SK-N-SH (cell line): ENCODE measurements around the gene EXOC1L. TPM values are rescaled to one million over a fixed set of nuclear protein-coding genes. Genes with fewer than 3 reads are reported as not detected.
"Not testable (repeated sequence)": the region's sequence is repeated elsewhere in the genome, so short reads cannot be mapped to it uniquely, and the experiment has no call there.

ENCODE experiments used
- CTCF ChIA-PET: fragments of 300-600, 350-600 bp; formaldehyde crosslinking; extraction: SDS; loops from one replicate; lab custom pipeline; 2021; lab: Yijun Ruan, JAX
- POLR2A ChIA-PET: fragments of 350-600 bp; sonication (Branson Sonifier 250); formaldehyde crosslinking; extraction: SDS; loops from one replicate; lab custom pipeline; 2020; ENCODE audit warnings: antibody characterized with exemption, inconsistent platforms; lab: Yijun Ruan, JAX
- DNase-seq: peaks from one replicate; pipeline ENCODE4 v3.0.0; 2012
- H2AFZ ChIP-seq: fragments of 200-600 bp; sonication (generic); 2 replicates; pipeline ENCODE4 v1.8.1; 2016; ENCODE audit warnings: antibody characterized with exemption, mild to moderate bottlenecking, low read depth
- H3F3A ChIP-seq: fragments of 200-600 bp; sonication (generic); replicated peaks from 2 replicates; pipeline ENCODE3; 2016; ENCODE audit warnings: antibody characterized with exemption, mild to moderate bottlenecking; ENCODE audit not compliant: insufficient read depth
- H3K27ac ChIP-seq, 2 experiments: fragments of 200-500 bp in 1 of 2; fragments of 200-600 bp in 1 of 2; sonication (Bioruptor generic) in 1 of 2; sonication (generic), shearing (Covaris generic) in 1 of 2; 2 replicates each; pipeline versions ENCODE4 v1.5.1 to v1.6.1; 2014 to 2016; ENCODE audit warnings: low read depth in 2 of 2, inconsistent platforms in 1 of 2, low read length in 1 of 2, mild to moderate bottlenecking in 1 of 2, mixed read lengths in 1 of 2
- H3K27me3 ChIP-seq: fragments of 200-600 bp; sonication (generic), shearing (Covaris generic); 2 replicates; pipeline ENCODE4 v1.6.1; 2016; ENCODE audit warnings: mixed run types; ENCODE audit not compliant: insufficient read depth
- H3K36me3 ChIP-seq, 2 experiments: fragments of 200-500 bp in 1 of 2; fragments of 200-600 bp in 1 of 2; sonication (Bioruptor generic) in 1 of 2; sonication (generic) in 1 of 2; replicated peaks in 1 of 2; 2 replicates each; pipeline versions ENCODE3 to v1.5.1; 2014 to 2016; ENCODE audit warnings: low read length in 1 of 2, mild to moderate bottlenecking in 1 of 2; ENCODE audit not compliant: insufficient read depth in 2 of 2, control insufficient read depth in 1 of 2
- H3K4me1 ChIP-seq, 2 experiments: fragments of 200-500 bp in 1 of 2; fragments of 200-600 bp in 1 of 2; sonication (Bioruptor generic) in 1 of 2; sonication (generic), shearing (Covaris generic) in 1 of 2; 2 replicates each; pipeline versions ENCODE4 v1.5.1 to v1.6.1; 2014 to 2016; ENCODE audit warnings: low read depth in 1 of 2, low read length in 1 of 2, mixed run types in 1 of 2; ENCODE audit not compliant: insufficient read depth in 2 of 2, control insufficient read depth in 1 of 2
- H3K4me2 ChIP-seq: fragments of 200-600 bp; sonication (generic), shearing (Covaris generic); 2 replicates; pipeline ENCODE4 v1.6.1; 2017; ENCODE audit warnings: mixed run types
- H3K4me3 ChIP-seq, 2 experiments: fragments of 200-500 bp in 1 of 2; fragments of 200-600 bp in 1 of 2; sonication (Bioruptor generic) in 1 of 2; sonication (generic), shearing (Covaris generic) in 1 of 2; 2 replicates each; pipeline versions ENCODE4 v1.5.1 to v1.8.1; 2014 to 2016; ENCODE audit warnings: low read depth in 2 of 2, inconsistent platforms in 1 of 2, low read length in 1 of 2, mild to moderate bottlenecking in 1 of 2, mixed read lengths in 1 of 2, moderate library complexity in 1 of 2
- H3K79me2 ChIP-seq: fragments of 200-600 bp; sonication (generic); 2 replicates; pipeline ENCODE4 v1.8.1; 2017; ENCODE audit warnings: mild to moderate bottlenecking; ENCODE audit not compliant: insufficient read depth
- H3K9ac ChIP-seq: fragments of 200-600 bp; sonication (generic); 2 replicates; pipeline ENCODE4 v1.6.1; 2017; ENCODE audit warnings: mixed run types
- H3K9me2 ChIP-seq: fragments of 200-600 bp; sonication (generic); 2 replicates; pipeline ENCODE4 v1.6.1; 2017; ENCODE audit warnings: mixed run types
- H3K9me3 ChIP-seq: fragments of 200-600 bp; sonication (generic); 2 replicates; pipeline ENCODE4 v1.6.1; 2017; ENCODE audit warnings: mixed run types, mild to moderate bottlenecking, moderate library complexity
- H4K20me1 ChIP-seq: fragments of 200-600 bp; sonication (generic); 2 replicates; pipeline ENCODE4 v1.6.1; 2017; ENCODE audit warnings: mild to moderate bottlenecking, mixed run types; ENCODE audit not compliant: insufficient read depth
- CHD2 ChIP-seq: fragments of 150-350 bp; IDR thresholded peaks from 2 replicates; pipeline ENCODE4 v1.6.1; 2018; ENCODE audit warnings: low read length; ENCODE audit not compliant: partially characterized antibody
- EP300 ChIP-seq, 2 experiments: IDR thresholded peaks; 2 replicates each; pipeline versions ENCODE4 v1.4.0 to v1.6.1; 2012; ENCODE audit warnings: borderline replicate concordance in 1 of 2, low read depth in 1 of 2, low read length in 1 of 2
- EZH2phosphoT487 ChIP-seq: fragments of 200-600 bp; sonication (generic); IDR thresholded peaks from 2 replicates; pipeline ENCODE4 v1.6.1; 2017; ENCODE audit warnings: low read depth, mixed run types, mild to moderate bottlenecking, antibody characterized with exemption, moderate library complexity, borderline replicate concordance
- FOSL2 ChIP-seq: IDR thresholded peaks from 2 replicates; pipeline ENCODE4 v1.4.0; 2012; ENCODE audit warnings: low read depth, mild to moderate bottlenecking, moderate library complexity, borderline replicate concordance
- FOXJ3 ChIP-seq: sonication (generic); formaldehyde crosslinking; IDR thresholded peaks from 2 replicates; pipeline ENCODE4 v1.5.1; 2020; ENCODE audit warnings: mild to moderate bottlenecking, missing genetic modification reagents
- FOXM1 ChIP-seq: IDR thresholded peaks from 2 replicates; pipeline ENCODE4 v1.4.0; 2012; ENCODE audit warnings: low read depth, mild to moderate bottlenecking
- MEF2A ChIP-seq: IDR thresholded peaks from 2 replicates; pipeline ENCODE4 v1.4.0; 2012; ENCODE audit warnings: low read depth, borderline replicate concordance
- MXI1 ChIP-seq: IDR thresholded peaks from 2 replicates; pipeline ENCODE4 v1.6.1; 2012; ENCODE audit warnings: mild to moderate bottlenecking, low read depth, low read length, improper control_type of control experiment
- NFIC ChIP-seq: IDR thresholded peaks from 2 replicates; pipeline ENCODE4 v1.4.0; 2012; ENCODE audit warnings: borderline replicate concordance
- NRF1 ChIP-seq: IDR thresholded peaks from 2 replicates; pipeline ENCODE4 v1.6.1; 2012; ENCODE audit warnings: low read depth, mild to moderate bottlenecking, low read length
- POLR2AphosphoS5 ChIP-seq: IDR thresholded peaks from 2 replicates; pipeline ENCODE4 v1.6.1; 2012; ENCODE audit warnings: low read depth, low read length
- RAD21 ChIP-seq: IDR thresholded peaks from 2 replicates; pipeline ENCODE4 v1.6.1; 2012; ENCODE audit warnings: mild to moderate bottlenecking, low read length
- RFX5 ChIP-seq: IDR thresholded peaks from 2 replicates; pipeline ENCODE4 v1.6.1; 2012; ENCODE audit warnings: mild to moderate bottlenecking, improper control_type of control experiment, low read length
- RXRA ChIP-seq: IDR thresholded peaks from 2 replicates; pipeline ENCODE4 v1.4.0; 2012; ENCODE audit warnings: low read depth, mild to moderate bottlenecking, borderline replicate concordance
- TAF1 ChIP-seq: IDR thresholded peaks from 2 replicates; pipeline ENCODE4 v1.6.1; 2012; ENCODE audit warnings: low read depth, mild to moderate bottlenecking, low read length, moderate library complexity, borderline replicate concordance
- USF1 ChIP-seq: IDR thresholded peaks from 2 replicates; pipeline ENCODE4 v1.4.0; 2012; ENCODE audit warnings: low read depth, borderline replicate concordance
- YY1 ChIP-seq: IDR thresholded peaks from 2 replicates; pipeline ENCODE4 v1.4.0; 2012; ENCODE audit warnings: low read depth, mild to moderate bottlenecking
- WGBS: methylation state at CpG from one replicate; pipeline ENCODE4 v1.1.6; 2017; ENCODE audit warnings: low lambda C conversion rate; 5-methylcytosine and 5-hydroxymethylcytosine counted together
- polyA plus RNA-seq, 3 experiments: library from polyadenylated mRNA; depleted of rRNA; stranded (reverse); fragments of >200 nt; gene quantifications; 2 replicates each; pipeline ENCODE4 v1.2.3, GENCODE V29; 2012
- TF ChIP-seq, protein P1 (sequence below): IDR thresholded peaks from 2 replicates; pipeline ENCODE4; 2012
- TF ChIP-seq, protein P2 (sequence below): fragments of 150-350 bp; IDR thresholded peaks from 2 replicates; pipeline ENCODE4 v1.6.1; 2017; ENCODE audit warnings: antibody characterized with exemption, low read length, low read depth, borderline replicate concordance
- TF ChIP-seq, protein P3 (sequence below): IDR thresholded peaks from 2 replicates; pipeline ENCODE4 v1.4.0; 2012; ENCODE audit warnings: low read depth

EXOC1L gene
- polyA plus RNA-seq, 1 of the 3 experiments (the other 2 are of a cell fraction), result not detected

- WGBS, result 18% methylated on average over 3 of the region's 10 CpGs
These were observed 22.7 kb downstream of the EXOC1L start for GRCh38 chr4:55842312-55842711.

DNA sequence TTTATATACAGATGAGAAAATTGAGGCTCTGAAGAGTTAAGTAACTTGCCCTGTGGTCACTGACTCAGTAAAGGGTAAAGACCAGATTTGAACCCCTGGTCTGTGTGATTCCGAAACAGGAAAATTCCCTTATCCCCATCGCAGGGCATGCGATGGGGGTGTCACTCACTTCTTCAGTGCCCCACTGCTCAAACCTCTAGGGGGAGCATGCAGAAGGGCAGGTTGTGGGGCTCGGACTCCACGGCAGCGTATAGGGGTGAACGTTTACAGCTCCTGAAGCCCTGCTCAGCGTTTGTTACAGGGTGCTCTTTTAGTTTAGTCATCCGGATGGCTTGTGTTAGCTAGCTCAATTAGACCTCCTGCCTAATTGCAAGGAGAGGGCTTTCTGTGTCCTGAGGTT lies 30.1 kb downstream of the EXOC1L start:
- Histone ChIP-seq H4K20me1 (no peaks in the 10 kb centered on the region), H3K36me3 (no peaks in the 10 kb centered on the region), H3F3A (no peaks in the 10 kb centered on the region), H3K4me2 (no peak overlapping the region), H3K9me3 (no peaks in the 10 kb centered on the region), H3K4me3 (no peak overlapping the region), H3K27me3 (no peaks in the 10 kb centered on the region), H3K9me2 (no peaks in the 10 kb centered on the region), H2AFZ (no peak overlapping the region), H3K79me2 (peaks cover 12% of the 10 kb centered on the region), H3K4me1 (peaks cover 0 to 5% of the 10 kb centered on the region in 2 experiments; a peak in 2 of 4 replicates), H3K27ac (no peak overlapping the region), H3K9ac (no peak overlapping the region)
- no peak for DNase-seq
- TF ChIP-seq NRF1, result no peak
- no peak for TF ChIP-seq EZH2phosphoT487
- TF ChIP-seq USF1, result no peak
- TF ChIP-seq FOXJ3 (CRISPR knock-in tag), result no peak
- TF ChIP-seq, protein P1, sequence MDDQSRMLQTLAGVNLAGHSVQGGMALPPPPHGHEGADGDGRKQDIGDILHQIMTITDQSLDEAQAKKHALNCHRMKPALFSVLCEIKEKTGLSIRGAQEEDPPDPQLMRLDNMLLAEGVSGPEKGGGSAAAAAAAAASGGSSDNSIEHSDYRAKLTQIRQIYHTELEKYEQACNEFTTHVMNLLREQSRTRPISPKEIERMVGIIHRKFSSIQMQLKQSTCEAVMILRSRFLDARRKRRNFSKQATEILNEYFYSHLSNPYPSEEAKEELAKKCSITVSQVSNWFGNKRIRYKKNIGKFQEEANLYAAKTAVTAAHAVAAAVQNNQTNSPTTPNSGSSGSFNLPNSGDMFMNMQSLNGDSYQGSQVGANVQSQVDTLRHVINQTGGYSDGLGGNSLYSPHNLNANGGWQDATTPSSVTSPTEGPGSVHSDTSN, result no peak
- TF ChIP-seq CHD2, result no peak
- TF ChIP-seq FOXM1, result no peak
- TF ChIP-seq POLR2AphosphoS5, result no peak
- TF ChIP-seq NFIC, result no peak
- no peak for TF ChIP-seq FOSL2
- TF ChIP-seq MXI1, result no peak
- TF ChIP-seq EP300 (IDR thresholded peaks at IDR 0.05; ENCODE audit: borderline replicate concordance in 1 of 2, low read depth in 1 of 2, low read length in 1 of 2), result no peak
- no peak for TF ChIP-seq RXRA
- no peak for TF ChIP-seq RFX5
- TF ChIP-seq, protein P2, sequence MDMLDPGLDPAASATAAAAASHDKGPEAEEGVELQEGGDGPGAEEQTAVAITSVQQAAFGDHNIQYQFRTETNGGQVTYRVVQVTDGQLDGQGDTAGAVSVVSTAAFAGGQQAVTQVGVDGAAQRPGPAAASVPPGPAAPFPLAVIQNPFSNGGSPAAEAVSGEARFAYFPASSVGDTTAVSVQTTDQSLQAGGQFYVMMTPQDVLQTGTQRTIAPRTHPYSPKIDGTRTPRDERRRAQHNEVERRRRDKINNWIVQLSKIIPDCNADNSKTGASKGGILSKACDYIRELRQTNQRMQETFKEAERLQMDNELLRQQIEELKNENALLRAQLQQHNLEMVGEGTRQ, result no peak
- no peak for TF ChIP-seq YY1
- no peak for TF ChIP-seq MEF2A
- TF ChIP-seq RAD21, result no peak
- TF ChIP-seq TAF1, result no peak
- TF ChIP-seq, protein P3, sequence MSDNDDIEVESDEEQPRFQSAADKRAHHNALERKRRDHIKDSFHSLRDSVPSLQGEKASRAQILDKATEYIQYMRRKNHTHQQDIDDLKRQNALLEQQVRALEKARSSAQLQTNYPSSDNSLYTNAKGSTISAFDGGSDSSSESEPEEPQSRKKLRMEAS, result no peak
- ChIA-PET POLR2A (no interaction called here), CTCF (no interaction called here)
- 73% methylated on average over 8 of the region's 9 CpGs for WGBS

More at GRCh38 chr4:55842312-55842711, 22.7 kb downstream of the EXOC1L start:
- H3F3A ChIP-seq, H3K27me3 ChIP-seq, H3K4me1 ChIP-seq, H3K9ac ChIP-seq, H3K36me3 ChIP-seq, H4K20me1 ChIP-seq, POLR2A ChIA-PET, CTCF ChIA-PET, H3K79me2 ChIP-seq, H3K9me2 ChIP-seq, H2AFZ ChIP-seq, H3K4me2 ChIP-seq, H3K27ac ChIP-seq, DNase-seq, H3K4me3 ChIP-seq, H3K9me3 ChIP-seq: not testable (repeated sequence)
